Measurements from ENCODE around the gene AFDN.

DNA sequence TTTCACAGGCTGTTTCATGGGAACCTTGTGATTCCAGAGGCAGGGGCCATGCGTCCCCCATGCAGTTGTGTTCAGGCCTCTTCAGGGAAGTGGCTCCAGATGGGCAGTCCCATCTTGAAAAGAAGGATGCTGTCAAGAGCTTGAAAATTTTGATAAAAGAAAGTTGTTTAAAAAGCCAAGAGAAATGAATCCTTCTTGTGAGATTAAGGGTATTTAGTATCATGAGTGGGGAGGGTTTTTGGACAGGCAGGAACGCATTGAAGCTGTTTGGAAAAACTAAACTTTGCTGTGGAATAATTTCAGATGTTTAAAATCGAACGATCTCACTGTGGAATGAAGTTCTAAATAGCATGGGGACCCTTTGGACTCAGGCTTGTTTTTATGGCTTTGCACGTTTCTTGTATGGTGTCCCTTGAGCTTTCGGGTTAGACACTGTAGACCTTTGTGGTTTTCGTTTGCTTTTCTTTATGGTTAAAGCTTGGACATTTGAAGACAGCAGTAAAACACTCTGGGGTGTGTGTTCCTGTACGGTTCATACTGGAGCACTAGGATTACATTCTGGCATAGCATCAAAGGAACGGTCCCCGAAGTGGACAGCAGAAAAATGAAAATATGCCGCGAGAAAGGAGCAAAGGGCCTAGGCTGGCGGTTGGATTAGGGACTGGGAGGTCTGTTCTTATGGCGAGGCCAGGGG, 188.9 kb downstream of the AFDN start:
- TF ChIP-seq, protein P1, sequence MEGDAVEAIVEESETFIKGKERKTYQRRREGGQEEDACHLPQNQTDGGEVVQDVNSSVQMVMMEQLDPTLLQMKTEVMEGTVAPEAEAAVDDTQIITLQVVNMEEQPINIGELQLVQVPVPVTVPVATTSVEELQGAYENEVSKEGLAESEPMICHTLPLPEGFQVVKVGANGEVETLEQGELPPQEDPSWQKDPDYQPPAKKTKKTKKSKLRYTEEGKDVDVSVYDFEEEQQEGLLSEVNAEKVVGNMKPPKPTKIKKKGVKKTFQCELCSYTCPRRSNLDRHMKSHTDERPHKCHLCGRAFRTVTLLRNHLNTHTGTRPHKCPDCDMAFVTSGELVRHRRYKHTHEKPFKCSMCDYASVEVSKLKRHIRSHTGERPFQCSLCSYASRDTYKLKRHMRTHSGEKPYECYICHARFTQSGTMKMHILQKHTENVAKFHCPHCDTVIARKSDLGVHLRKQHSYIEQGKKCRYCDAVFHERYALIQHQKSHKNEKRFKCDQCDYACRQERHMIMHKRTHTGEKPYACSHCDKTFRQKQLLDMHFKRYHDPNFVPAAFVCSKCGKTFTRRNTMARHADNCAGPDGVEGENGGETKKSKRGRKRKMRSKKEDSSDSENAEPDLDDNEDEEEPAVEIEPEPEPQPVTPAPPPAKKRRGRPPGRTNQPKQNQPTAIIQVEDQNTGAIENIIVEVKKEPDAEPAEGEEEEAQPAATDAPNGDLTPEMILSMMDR (conservative IDR thresholded peaks at IDR 0.05 in 1 of 2, IDR thresholded peaks at IDR 0.05 in 1 of 2; ENCODE audit: extremely low read depth in 1 of 2, insufficient read depth in 1 of 2, low read depth in 1 of 2, low read length in 2 of 2): no peak
- TF ChIP-seq EZH2 (IDR thresholded peaks at IDR 0.05; ENCODE audit: borderline replicate concordance, low read length): no peak
